GM21390 (cell line): ENCODE data around the gene CEL.

Experiments used
- ATAC-seq: cut with Tn5 transposase; IDR thresholded peaks from one replicate; pipeline ENCODE4 v1.9.1; 2021; ENCODE audit not compliant: unreplicated experiment

The CEL gene

GRCh38 chr9:133102190-133103021 lies 40.6 kb downstream of the CEL start:
- no peak for ATAC-seq

- no peak for ATAC-seq
These were observed 41.6 kb downstream of the CEL start for GRCh38 chr9:133103183-133103986.

DNA sequence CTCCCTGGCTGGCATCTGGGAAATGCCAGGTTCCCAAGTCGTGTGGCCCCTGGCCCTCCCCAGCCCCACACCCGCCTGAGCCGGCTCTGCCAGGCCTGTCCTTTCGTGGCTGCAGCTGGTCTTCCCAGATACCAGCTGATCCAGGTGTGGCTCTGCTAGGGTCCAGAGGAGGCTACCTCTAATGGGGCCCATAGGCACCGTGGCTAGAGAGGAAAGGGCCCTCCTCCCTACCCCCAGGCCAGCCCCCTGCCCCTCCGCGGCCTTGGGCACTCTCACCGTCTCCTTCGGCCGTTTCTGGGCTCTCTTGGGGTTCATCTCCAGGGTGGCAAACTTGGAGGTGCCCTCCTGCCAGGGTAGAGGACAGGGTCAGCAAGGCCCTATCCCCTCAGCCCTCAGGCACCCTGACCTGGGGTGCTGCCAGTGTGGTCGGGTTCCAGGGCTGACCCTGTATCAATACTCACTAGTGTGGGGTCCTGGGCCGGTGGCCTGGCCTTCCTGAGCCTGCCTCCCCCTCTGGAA lies 42.3 kb downstream of the CEL start:
- ATAC-seq, result no peak

- no peak for ATAC-seq
These were observed 43.1 kb downstream of the CEL start for GRCh38 chr9:133104718-133105460.

GRCh38 chr9:133105461-133105770 lies 43.6 kb downstream of the CEL start:
- no peak for ATAC-seq

DNA sequence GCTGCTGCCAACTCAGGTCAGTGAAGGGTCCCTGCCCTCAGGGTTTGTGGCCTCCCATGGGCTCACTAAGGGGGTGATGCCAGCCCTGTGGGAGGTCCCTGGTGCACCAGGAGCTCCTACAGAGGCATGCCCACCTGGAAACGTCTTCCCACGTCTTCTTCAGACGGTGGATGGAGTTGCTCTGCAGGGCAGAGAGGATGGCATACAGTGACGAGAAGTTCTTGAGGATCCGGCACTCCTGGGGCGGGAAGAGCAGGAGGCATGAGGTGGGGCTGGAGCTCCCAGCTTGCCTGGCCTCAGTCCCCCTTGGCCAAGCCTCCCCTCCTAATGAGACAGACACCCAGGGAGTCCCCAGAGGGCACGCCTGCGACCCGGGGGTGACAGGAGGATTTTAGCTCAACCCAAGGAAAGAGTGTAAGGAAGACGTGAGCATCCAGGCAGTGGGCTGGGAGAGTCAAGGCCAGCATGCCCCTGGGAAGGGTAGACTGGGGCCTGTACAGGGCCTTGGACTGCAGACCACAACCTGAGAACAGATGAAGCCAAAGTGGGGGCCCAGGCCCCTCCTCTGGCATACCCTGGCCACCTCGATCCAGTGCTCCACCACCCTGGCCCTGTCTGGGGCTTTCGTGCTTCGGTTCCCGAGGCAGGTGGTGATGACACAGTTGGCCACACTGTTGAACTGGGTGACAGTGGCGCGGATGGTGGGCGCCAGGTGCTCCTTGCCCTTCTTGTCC lies 44.9 kb downstream of the CEL start:
- no peak for ATAC-seq

GRCh38 chr9:133107245-133107722 lies 45.5 kb downstream of the CEL start:
- no peak for ATAC-seq

DNA sequence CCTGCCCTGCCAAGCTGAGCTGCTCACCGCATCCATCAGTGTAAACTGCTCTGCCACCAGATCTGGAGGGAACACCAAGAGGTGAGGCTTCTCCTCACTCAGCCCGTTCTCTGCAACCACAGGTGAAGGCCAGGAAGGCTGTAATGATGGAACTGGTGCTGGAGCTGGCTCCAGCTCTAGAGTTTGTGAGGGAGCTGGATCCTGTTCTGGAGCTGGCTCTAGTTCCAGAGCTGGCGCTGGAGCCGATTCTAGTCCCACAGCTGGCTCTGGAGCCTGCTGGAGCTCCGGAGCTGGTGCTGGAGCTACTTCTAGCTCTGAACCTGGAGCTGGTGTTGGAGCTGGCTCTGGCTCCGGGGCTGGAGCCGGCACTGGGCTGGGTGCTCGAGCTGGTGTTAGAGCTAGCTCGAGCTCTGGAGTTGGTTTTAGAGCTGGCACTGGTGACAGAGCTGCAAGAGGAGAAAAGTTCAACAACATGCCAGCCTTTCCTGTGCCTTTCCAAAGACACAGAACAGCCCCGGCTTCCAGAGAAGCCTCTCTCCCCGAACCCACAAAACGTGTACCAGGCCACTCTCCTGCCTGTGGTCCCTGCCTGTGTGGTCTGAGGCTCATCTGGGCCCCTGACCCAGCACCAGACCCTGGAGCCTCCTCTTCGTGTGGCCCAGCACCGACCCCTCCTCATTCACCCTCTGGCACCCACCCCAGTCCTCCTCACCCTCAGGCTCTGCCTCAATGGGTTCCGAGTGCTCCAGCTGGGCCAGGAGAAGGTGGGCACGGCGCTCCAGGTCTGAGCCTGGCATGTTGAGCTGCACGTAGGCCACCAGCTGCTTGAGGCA lies 46.4 kb downstream of the CEL start:
- no peak for ATAC-seq

DNA sequence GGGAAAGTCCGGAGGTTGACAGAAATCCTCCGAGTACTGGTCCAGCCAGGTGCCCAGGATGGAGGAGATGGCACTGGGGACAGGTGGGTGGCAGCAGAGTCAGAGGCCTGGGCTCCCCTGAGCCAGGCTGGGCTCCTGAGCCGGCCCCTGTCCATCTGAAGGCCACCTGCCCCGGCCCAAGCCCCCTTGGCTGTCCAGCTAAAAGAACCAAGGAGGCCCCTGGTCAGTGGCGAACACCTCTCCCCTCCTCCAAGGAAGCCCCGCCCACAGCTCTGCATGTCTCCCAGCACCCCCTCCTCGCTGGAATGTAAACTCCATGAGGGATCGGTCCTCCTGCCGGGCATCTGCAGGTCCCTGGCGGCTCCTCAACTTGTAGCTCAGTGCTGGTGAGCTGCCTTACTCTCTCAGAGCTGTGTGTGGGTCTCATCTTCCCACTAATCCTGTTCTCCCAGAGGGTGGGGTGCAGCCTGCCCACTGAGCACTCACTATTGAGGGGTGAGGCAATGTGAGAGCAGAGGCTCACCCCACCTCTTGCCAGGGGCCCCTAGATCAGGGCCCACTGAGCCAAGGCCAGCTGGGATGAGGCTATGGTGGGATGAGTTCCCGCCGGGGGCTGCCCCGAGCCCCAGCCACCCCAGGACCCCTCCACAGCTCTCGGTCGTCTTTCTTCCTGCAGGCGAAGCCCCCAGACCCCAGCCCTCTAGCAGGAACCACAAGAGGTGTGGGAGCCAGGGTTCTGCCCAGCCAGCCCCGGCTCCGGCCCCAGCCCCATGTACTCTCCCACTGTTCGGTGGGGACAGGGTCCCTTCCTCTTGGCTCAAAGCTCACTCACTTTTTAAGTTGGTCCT lies 47.2 kb downstream of the CEL start:
- ATAC-seq, result no peak

- no peak for ATAC-seq
These were observed 48.3 kb downstream of the CEL start for GRCh38 chr9:133109931-133110650.

GRCh38 chr9:133111808-133112662 lies 50.3 kb downstream of the CEL start:
- no peak for ATAC-seq

- ATAC-seq, result no peak
These were observed 50.9 kb downstream of the CEL start for GRCh38 chr9:133112663-133113026.

- ATAC-seq, result no peak
These were observed 51.6 kb downstream of the CEL start for GRCh38 chr9:133113163-133113948.

DNA sequence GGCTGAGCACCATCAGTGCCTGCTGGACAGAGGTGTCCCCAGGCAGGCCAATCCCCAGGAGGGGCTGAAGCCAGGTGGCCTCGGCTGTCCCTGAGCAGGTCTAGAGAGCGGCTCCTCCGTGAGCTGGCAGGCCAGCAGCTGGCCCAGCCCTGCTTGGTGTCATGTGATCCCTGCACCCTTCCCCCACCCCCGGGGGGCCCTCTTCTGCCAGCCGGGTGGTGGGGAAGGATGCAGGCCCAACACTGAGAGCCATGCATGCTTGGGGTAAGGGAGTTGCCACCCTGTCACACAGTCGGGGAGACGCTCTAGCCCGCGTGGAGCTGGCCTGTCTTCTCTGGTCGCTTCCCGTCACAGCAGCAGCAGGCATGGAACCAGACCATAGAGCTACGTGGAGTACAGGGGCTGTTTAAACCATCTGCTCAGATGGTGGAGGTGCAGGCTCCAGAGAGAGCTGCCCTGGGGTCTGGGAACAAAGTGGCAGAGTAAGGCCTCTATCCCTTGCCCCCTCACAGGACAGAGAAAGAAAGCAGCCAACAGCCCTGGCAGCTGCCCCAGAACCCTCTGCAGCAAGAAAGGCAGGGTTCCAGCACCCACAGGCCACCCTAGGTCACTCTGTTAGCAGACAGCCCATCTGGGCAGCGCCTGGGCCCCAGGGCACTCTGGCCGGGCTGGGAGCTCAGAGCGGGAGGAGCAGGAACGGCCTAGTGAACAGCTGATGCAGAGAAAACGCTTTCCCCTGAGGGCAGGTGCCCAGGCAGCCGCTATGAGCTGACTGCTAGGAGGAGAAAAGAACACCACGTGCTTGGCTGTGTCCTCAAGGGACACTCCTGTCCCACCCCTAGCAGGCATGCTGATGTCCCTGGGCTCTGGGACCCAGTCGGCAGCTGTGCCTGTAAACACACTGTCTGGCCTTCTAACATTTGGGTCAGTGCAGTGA lies 52.4 kb downstream of the CEL start:
- ATAC-seq, result no peak

DNA sequence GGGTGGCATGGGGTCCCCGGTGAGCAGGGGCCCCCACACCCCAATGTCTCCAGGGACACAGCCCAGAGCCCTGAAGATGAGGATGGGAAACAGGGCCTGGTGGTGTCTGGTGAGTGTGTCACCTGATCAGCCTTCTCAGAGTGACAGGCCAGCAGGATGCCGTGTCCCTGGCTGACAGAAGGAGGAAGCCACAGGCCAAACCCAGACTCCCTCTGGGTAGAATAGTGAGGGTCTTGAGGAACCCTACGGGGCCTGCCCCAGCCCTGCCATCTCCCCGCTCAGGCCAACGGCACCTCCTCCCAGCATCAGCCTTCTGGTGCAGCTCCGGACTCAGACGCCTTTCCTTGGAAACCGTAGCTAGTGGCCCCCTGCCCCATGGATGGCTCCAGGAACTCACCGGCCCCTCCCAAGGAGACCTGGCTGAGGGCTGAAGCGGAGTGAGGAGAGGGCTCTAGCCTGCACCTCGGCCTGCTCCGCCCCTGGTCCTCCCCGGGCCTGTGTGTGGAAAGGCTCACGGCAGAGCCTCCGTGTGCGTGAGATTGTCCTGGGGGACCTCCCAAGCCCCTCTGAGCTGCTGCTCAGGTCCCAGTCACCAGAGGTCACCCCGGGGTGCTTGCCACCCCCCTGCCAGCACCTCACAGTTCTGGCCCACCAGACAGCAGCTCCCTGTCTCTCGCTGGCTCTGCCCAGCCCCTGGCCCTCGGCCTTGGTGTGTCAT lies 53.3 kb downstream of the CEL start:
- no peak for ATAC-seq
